GM21528 (cell line): ENCODE measurements around the gene IKZF4.

Experiments
- ATAC-seq: cut with Tn5 transposase; IDR thresholded peaks from one replicate; pipeline ENCODE4 v1.9.1; 2021; ENCODE audit warnings: mild to moderate bottlenecking, moderate library complexity; ENCODE audit not compliant: unreplicated experiment, low FRiP score

The IKZF4 gene

DNA sequence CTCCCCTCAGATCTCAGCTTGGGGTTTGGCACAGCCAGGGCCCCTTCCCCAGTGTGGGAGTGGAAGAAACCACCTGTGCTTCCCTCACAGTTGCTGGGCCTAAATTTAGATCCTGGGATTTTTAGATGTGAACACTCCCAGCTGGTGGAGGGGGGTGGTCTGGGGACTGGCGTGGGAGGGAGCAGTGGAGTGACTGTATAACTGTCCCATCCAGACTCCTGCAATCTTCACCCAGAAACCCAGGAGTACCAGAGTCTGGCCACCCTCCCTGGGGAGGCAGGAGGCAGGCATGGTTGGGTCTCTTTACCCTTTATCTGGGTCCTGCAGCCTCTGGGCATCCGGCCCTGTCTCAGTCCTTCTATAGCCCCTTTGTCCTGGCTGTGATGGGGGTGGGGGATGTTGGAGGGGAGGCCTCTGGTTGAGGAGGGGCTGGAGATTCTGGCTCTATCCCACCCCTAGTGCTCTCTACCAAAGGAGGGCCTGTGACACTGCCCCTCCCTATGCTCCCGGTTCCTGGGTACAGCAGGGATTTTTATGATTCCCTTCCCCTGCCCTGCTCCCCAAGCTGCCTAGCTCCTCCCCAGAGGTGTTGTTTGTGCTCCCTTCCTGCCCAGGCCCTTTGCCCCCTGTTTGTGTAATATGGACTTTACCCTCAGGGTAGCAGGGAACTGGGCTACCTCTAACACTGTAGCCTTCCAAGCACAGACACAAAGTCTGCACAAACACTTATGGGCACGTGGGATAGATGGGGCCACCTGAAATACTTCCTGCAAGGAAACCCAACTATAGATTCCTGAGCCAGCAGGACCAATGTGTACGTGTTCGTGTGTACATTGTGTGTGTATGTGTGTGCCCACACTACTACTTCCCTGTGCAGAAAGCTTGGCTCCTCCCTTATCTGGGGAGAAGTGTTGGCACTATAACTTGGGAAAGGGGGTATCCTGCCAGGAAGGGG, 60.8 kb downstream of the IKZF4 start:
- no peak for ATAC-seq

DNA sequence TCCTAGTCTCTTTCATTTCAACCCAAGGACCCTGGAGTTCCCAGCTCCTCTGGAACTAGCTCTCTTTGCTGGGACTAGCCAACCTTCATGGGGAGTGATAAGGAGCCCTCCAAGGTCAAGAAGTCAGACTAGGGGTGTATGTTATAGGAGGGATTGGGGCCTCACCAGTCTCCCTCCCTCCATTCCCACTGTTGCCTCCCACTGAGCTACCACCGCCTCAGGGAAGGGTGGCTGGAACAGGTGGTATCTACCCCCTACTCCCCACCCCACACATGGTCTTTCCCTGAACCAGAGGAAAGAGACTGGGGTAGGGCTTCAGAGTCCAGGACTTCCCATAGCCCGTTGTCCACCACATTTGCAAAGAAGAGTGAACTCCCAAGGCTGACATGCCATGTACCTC, 61.5 kb downstream of the IKZF4 start:
- no peak for ATAC-seq

DNA sequence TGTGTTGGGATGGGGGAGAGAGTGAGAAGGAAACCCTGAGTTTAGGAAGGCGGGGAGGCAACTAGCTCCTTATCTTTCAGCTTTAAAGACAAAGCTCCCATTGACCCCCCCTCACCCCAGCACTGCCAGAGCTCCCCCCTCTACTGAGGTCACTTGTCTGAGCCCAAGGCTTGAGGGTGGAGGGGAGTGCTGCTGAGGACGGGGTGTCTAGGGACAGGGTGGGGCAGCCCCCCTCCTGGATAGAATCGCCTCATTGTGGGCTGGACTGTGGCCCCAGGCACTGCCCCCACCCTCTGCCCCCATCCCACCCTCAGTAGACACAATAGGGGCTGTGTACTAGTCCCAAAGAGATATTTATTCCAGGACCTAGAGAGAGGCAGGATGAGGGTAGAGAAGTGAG, 62.1 kb downstream of the IKZF4 start:
- no peak for ATAC-seq

DNA sequence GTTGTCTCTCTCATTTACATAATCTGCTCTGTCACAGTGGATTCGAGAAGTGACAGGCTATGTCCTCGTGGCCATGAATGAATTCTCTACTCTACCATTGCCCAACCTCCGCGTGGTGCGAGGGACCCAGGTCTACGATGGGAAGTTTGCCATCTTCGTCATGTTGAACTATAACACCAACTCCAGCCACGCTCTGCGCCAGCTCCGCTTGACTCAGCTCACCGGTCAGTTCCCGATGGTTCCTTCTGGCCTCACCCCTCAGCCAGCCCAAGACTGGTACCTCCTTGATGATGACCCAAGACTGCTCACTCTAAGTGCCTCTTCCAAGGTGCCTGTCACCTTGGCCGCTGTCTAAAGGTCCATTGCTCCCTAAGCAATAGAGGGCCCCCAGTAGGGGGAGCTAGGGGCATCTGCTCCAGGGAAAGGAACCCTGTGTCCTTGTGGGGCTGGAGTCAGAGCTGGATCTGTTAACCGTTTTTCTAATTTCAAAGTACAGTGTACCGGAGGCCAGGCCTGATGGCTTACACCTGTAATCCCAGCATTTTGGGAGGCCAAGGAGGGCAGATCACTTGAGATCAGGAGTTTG, 64.2 kb downstream of the IKZF4 start:
- ATAC-seq = no peak

DNA sequence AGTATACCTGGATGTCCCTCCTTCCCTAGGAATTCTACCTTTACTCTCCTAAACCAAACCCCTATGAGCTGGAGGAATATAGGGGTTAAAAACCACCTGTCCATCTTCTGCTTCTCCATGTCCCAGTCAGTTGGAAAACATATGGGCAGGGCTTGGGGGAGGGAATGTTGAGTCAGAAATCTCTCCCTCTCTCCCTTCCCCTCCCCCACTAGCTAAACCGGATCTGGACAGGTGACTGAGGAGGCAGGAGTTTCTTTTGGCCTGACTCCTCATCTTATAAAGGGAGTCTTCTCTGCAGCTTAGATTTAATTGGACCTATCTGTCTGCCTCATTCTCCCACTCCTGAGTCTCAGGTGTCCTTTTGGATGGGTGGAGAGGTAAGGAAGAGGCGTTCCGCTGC, 65.3 kb downstream of the IKZF4 start:
- ATAC-seq = no peak

DNA sequence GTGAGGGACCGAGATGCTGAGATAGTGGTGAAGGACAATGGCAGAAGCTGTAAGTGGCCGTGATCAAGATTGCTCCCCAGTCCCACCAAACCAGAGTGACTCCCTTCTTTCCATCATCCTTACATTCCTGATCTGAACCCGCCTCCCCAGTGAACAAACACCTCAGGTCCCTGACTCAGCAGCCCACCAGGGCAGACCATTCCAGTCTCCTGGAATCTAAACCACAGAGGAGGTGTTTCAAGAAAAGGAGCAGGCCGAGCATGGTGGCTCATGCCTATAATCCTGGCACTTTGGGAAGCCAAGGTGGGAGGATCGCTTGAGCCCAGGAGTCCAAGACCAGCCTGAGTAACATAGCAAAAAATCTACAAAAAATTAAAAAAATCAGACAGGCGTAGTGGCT, 65.8 kb downstream of the IKZF4 start:
- ATAC-seq = no peak

DNA sequence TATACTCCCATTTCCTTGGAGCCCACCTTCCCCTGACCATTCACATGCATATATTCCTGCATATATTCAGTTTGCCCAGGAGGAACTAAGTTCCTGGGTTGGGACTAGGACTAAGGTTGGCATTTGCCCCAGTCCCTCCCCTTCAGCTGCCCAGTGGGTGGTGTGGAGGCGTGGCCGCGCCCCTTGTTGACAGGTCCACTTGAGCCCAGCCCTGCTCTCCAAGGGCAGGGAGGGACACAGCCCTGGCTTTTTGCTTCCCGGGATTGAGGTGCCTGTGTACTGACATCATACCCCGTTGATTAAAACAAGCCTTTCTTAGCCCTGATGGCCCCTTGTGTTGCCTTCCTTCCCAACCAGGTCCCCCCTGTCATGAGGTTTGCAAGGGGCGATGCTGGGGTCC, 66.4 kb downstream of the IKZF4 start:
- no peak for ATAC-seq
